AG04450 (cell line): ENCODE results near the gene TGFB1I1. TPM values are rescaled to one million over a fixed set of nuclear protein-coding genes. Genes with fewer than 3 reads are reported as not detected.

Source experiments
- CTCF ChIA-PET: fragments of 300-600, 350-600 bp; formaldehyde crosslinking; extraction: SDS; loops from one replicate; lab custom pipeline; 2022; ENCODE audit warnings: antibody characterized with exemption, inconsistent platforms; lab: Charles Lee
- POLR2A ChIA-PET: fragments of 350-600 bp; formaldehyde crosslinking; extraction: SDS; loops from one replicate; lab custom pipeline; 2021; ENCODE audit warnings: antibody characterized with exemption, inconsistent platforms; lab: Yijun Ruan, JAX
- DNase-seq: peaks from one replicate; pipeline ENCODE4 v3.0.0-alpha.2; 2011; ENCODE audit warnings: low read depth, low spot score
- H3K27ac ChIP-seq: one replicate; pipeline ENCODE4 v1.5.1; 2012; ENCODE audit warnings: low read depth, low read length, control low read depth
- H3K27me3 ChIP-seq: one replicate; pipeline ENCODE4 v1.6.0; 2012; ENCODE audit warnings: low read length; ENCODE audit not compliant: control insufficient read depth, insufficient read depth
- H3K4me3 ChIP-seq: 2 replicates; pipeline ENCODE4 v1.5.1; 2011; ENCODE audit warnings: mild to moderate bottlenecking, low read depth, low read length, control low read depth
- H3K9me3 ChIP-seq: 2 replicates; pipeline ENCODE4 v1.5.1; 2012; ENCODE audit warnings: low read length; ENCODE audit not compliant: control insufficient read depth, insufficient read depth
- polyA plus RNA-seq: library from polyadenylated mRNA; depleted of rRNA; stranded (reverse); fragments of >200 nt; gene quantifications from 2 replicates; pipeline ENCODE4 v1.2.3, GENCODE V29; 2011
- TF ChIP-seq, protein P1 (sequence below): IDR thresholded peaks from 2 replicates; pipeline ENCODE4 v1.5.1; 2011; ENCODE audit warnings: low read depth, low read length, control low read depth, inconsistent platforms

The TGFB1I1 gene
- polyA plus RNA-seq, 1 experiment: 42.4 TPM

DNA sequence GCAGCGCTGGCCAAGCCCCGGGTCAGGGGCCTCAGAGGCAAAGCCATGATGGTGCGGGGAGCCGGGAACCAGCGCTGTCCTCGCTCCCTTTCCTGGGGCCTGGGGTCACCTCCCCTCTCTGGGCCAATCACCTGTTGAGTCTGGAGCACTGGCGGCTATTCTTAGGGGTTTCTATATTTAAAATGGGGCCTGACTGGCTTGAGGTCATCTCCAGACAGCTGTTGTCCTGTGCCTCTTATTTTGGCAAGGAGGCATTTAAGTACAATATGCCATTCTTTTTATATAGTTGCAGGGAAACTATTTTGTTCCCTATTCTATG is 43.7 kb upstream of the TGFB1I1 start, which contains the start of gene COX6A2:
COX6A2 (minus strand) TSS at position 82 of the 319 bp plus-strand sequence; CDS start at position 47, 35 bp downstream.
- H3K9me3 ChIP-seq: peaks cover 6% of the 10 kb centered on the region
- TF ChIP-seq, protein P1, sequence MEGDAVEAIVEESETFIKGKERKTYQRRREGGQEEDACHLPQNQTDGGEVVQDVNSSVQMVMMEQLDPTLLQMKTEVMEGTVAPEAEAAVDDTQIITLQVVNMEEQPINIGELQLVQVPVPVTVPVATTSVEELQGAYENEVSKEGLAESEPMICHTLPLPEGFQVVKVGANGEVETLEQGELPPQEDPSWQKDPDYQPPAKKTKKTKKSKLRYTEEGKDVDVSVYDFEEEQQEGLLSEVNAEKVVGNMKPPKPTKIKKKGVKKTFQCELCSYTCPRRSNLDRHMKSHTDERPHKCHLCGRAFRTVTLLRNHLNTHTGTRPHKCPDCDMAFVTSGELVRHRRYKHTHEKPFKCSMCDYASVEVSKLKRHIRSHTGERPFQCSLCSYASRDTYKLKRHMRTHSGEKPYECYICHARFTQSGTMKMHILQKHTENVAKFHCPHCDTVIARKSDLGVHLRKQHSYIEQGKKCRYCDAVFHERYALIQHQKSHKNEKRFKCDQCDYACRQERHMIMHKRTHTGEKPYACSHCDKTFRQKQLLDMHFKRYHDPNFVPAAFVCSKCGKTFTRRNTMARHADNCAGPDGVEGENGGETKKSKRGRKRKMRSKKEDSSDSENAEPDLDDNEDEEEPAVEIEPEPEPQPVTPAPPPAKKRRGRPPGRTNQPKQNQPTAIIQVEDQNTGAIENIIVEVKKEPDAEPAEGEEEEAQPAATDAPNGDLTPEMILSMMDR: no peak
- POLR2A ChIA-PET: no interaction called here
- CTCF ChIA-PET: interaction anchor here (0.6 to 1.5 kb wide), 3 partner anchors 14 to 286 kb away, joined by 3 to 6 read pairs (median 3); partner anchors contain the start of gene ZNF843
- H3K4me3 ChIP-seq: peak within 1 kb of the TSS; percentile 51
- no peak for DNase-seq
- peaks cover 31% of the 10 kb centered on the region for H3K27me3 ChIP-seq
- no peak within 1 kb of the TSS for H3K27ac ChIP-seq

DNA sequence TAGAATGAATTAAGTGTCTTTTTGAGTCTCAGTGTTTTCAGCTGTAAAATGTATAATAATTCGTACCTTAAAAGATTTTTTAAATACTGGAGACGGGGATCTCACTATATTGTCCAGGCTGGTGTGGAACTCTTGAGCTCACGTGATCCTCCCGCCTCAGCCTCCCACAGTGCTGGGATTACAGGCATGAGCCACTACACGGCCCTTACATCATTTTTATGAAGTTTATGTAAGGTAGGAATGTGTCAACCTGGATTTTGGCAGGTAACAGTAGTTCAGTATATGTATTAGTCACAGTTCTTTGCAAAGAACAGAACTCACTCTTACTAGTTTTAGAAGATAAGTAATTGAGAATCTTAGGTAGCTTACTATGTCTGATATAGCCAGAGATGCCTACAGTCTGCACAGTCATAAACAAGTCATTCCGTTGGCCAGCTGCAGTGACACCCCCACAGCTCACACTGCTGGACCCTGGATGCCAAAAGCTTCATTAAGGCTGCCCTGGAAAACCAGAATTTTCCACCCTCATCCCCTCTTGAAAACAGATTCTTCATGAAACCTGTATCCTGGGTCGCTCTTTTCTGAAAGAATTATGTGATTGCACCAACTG is 43.2 kb upstream of the TGFB1I1 start:
- Histone ChIP-seq H3K27ac (no peak overlapping the region), H3K4me3 (no peak overlapping the region), H3K27me3 (peaks cover 27% of the 10 kb centered on the region), H3K9me3 (peaks cover 6% of the 10 kb centered on the region)
- DNase-seq: no peak
- TF ChIP-seq, protein P1: no peak
- CTCF ChIA-PET: interaction anchor here (0.6 to 1.5 kb wide), 3 partner anchors 14 to 287 kb away, joined by 3 to 6 read pairs (median 3); partner anchors contain the start of gene ZNF843
- POLR2A ChIA-PET: no interaction called here

DNA sequence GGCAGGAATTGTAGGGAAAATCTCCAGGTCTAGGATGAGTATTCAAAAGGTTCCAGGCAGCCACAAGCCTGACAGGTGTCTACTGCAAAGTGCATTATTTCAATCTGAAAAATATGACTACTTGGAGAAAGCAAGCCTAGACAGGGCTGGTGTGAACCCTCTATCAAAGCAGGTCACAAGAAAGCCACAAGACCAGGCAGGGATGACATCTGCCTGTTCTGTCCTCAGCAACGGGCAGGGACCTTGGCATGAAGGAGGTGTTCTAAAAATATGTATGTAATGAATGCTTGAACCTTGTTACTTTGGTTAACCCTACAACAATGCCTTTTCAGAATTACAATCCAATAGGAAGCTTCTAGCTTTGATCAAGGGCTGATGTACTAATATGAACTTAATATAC is 42.6 kb upstream of the TGFB1I1 start:
- ChIA-PET POLR2A (no interaction called here), CTCF (interaction anchor here (1.0 to 1.5 kb wide), 2 partner anchors 13 to 22 kb away, joined by 4 to 6 read pairs; partner anchors contain the start of gene ZNF843)
- H3K9me3 ChIP-seq: peaks cover 6% of the 10 kb centered on the region
- H3K4me3 ChIP-seq: no peak overlapping the region
- H3K27ac ChIP-seq: no peak overlapping the region
- TF ChIP-seq, protein P1: no peak
- DNase-seq: no peak
- H3K27me3 ChIP-seq: peaks cover 27% of the 10 kb centered on the region

DNA sequence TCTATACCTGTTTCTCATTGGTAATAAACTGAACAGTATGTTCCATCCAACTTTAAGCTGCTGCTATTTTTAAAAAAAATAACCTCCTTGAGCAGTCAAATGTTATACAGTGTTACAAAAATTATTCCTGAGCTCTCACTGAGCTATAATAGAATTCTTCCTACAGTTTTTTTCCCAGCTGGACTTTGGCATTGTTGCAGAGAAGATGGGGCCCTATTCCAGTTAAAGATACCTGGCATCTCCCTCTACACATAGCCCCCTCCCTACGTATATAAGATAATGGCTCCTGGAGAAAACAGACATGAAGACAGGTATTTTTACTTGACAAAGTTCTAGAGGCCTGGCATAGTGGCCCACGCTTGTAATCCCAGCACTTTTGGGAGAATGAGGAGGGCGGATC is 42.2 kb upstream of the TGFB1I1 start:
- POLR2A ChIA-PET: no interaction called here
- TF ChIP-seq, protein P1: no peak
- CTCF ChIA-PET: interaction anchor here (1.0 to 1.5 kb wide), 2 partner anchors 13 to 21 kb away, joined by 4 to 6 read pairs; partner anchors contain the start of gene ZNF843
- Histone ChIP-seq H3K27ac (no peak overlapping the region), H3K9me3 (peaks cover 6% of the 10 kb centered on the region), H3K4me3 (no peak overlapping the region), H3K27me3 (peaks cover 26% of the 10 kb centered on the region)
- no peak for DNase-seq

DNA sequence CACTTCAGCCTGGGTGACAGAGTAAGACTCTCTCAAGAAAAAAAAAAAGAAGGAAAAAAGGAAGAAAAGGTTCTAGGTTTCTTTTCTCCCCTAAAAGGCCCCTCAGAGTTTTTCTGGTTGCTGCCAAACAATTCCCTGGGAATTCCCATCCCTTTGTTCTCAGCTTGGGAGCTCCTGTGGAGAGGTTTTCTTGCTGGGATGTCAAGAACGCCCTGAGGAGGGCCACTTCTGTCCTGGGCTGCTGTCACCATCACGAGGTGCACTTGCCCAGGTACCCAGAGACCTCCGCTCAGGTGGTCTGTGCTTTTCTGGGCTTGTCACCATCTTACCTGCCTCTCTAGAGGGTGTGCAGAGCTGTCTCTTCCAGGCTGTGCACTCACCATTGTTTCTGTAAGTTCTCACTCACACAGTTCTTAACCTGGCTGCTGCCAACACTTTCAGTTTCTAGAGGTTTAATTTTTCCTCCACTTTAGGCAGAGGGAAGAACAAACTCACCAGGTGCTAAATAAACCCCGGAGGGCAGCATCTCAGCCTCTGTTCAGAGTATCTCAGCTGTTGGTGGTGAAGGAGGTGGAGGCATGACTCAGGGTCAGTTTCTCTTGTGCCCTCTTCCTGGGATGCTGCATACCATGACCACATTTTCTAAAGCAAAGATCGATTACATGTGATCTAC is 41.4 kb upstream of the TGFB1I1 start:
- ChIA-PET CTCF (interaction anchor here (0.7 to 0.8 kb wide), 2 partner anchors 30 to 446 kb away, joined by 3 to 4 read pairs; no protein-coding TSS in a partner anchor), POLR2A (no interaction called here)
- Histone ChIP-seq H3K9me3 (peaks cover 6% of the 10 kb centered on the region), H3K4me3 (no peak overlapping the region), H3K27ac (no peak overlapping the region), H3K27me3 (peaks cover 24% of the 10 kb centered on the region)
- no peak for DNase-seq
- TF ChIP-seq, protein P1: no peak
